Measurements from ENCODE around the gene DNAAF1.

DNA sequence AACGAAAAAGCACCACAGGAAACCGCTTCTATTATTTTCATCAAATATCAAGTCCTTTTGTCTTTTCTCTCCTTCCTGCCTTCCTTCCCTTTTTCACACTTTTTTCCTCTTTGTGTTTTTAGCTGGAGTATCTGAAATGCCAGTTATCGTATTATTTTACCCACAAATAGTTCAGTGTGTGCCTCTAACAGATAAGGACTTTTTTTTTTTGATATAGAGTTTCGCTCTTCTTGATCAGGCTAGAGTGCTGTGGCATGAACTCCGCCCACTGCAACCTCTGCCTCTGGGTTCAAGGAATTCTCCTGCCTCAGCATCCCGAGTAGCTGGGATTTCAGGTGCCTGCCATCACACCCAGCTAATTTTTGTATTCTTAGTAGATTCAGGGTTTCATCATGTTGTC lies 10.7 kb downstream of the DNAAF1 start:
- TF ChIP-seq, protein P1, sequence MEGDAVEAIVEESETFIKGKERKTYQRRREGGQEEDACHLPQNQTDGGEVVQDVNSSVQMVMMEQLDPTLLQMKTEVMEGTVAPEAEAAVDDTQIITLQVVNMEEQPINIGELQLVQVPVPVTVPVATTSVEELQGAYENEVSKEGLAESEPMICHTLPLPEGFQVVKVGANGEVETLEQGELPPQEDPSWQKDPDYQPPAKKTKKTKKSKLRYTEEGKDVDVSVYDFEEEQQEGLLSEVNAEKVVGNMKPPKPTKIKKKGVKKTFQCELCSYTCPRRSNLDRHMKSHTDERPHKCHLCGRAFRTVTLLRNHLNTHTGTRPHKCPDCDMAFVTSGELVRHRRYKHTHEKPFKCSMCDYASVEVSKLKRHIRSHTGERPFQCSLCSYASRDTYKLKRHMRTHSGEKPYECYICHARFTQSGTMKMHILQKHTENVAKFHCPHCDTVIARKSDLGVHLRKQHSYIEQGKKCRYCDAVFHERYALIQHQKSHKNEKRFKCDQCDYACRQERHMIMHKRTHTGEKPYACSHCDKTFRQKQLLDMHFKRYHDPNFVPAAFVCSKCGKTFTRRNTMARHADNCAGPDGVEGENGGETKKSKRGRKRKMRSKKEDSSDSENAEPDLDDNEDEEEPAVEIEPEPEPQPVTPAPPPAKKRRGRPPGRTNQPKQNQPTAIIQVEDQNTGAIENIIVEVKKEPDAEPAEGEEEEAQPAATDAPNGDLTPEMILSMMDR (conservative IDR thresholded peaks at IDR 0.05; ENCODE audit: low read depth, low read length), result no peak
- TF ChIP-seq EZH2 (IDR thresholded peaks at IDR 0.05; ENCODE audit: borderline replicate concordance, low read depth, low read length, poor library complexity, severe bottlenecking), result no peak
